ENCODE results near the gene CERCAM. TPM values are rescaled to one million over a fixed set of nuclear protein-coding genes. Genes with fewer than 3 reads are reported as not detected.
A peak's percentile ranks its signal among the peaks of the same experiment; 100 is the strongest.

CERCAM gene
- total RNA-seq, 2 donors from 2014 or later = 0.25 to 0.42 TPM

DNA sequence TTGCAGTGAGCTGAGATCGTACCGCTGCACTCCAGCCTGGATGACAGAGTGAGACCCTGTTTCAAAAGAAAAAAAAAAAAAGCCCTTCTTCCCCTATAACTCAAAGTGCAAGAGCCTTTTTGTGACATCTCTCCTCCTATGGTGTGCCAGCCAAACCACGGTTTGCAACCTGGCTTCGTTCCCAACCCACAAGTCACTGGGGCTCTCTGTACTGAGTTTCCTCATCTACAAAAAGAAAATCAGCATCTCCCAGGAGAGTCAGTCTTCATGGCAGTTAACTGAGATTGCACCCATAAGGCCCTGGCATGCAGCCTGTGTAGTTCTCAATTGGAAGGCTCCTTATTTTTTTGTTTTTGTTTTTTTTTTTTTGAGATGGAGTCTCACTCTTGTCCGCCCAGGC, 49.9 kb downstream of the CERCAM start:
- ATAC-seq = no peak
- DNase-seq = no peak
- Mint-ChIP-seq H3K36me3 (ENCODE audit: low read depth) (peaks cover 2% of the 10 kb centered on the region), H3K27ac (no peak overlapping the region), H3K27me3 (no peaks in the 10 kb centered on the region), H3K4me1 (peaks cover 5% of the 10 kb centered on the region), H3K4me3 (no peak overlapping the region)
- H3K9me3 ChIP-seq (ENCODE audit: control insufficient read depth, low read length, poor library complexity, severe bottlenecking) = no peaks in the 10 kb centered on the region

- H3K27me3 Mint-ChIP-seq = no peaks in the 10 kb centered on the region
- H3K4me1 Mint-ChIP-seq = peaks cover 5% of the 10 kb centered on the region
- no peak overlapping the region for H3K27ac Mint-ChIP-seq
- no peak for ATAC-seq
- DNase-seq = no peak
- H3K4me3 Mint-ChIP-seq = no peak overlapping the region
- no peaks in the 10 kb centered on the region for H3K9me3 ChIP-seq (ENCODE audit: control insufficient read depth, low read length, poor library complexity, severe bottlenecking)
- H3K36me3 Mint-ChIP-seq (ENCODE audit: low read depth) = peaks cover 2% of the 10 kb centered on the region
Observed at GRCh38 chr9:128473104-128473503, 52.4 kb downstream of the CERCAM start.

DNA sequence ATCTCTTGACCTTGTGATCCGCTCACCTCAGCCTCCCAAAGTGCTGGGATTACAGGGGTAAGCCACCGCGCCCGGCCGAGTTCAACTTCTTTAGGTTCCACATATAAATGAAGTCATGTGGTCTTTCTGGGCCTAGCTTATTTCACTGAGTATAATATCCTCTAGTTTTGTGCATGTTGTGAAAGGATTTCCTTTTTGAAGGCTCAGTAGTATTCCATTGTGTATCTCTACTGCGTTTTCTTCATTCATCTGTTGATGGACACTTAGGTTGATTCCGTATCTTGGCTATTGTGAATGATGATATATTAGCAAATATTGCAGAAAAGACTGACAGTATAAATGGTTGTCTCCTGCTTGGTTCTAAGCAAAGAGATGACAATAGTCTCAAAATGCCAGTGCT, 55.2 kb downstream of the CERCAM start:
- H3K27ac Mint-ChIP-seq = no peak overlapping the region
- peaks cover 3% of the 10 kb centered on the region for H3K4me1 Mint-ChIP-seq
- H3K4me3 Mint-ChIP-seq = no peak overlapping the region
- H3K27me3 Mint-ChIP-seq = no peaks in the 10 kb centered on the region
- ATAC-seq (no peak), DNase-seq (no peak)
- H3K9me3 ChIP-seq (ENCODE audit: control insufficient read depth, low read length, poor library complexity, severe bottlenecking) = no peaks in the 10 kb centered on the region
- H3K36me3 Mint-ChIP-seq (ENCODE audit: low read depth) = peaks cover 5% of the 10 kb centered on the region

GRCh38 chr9:128479262-128479661, 58.6 kb downstream of the CERCAM start:
- Mint-ChIP-seq H3K4me1 (peaks cover 2% of the 10 kb centered on the region), H3K4me3 (no peak overlapping the region), H3K36me3 (ENCODE audit: low read depth) (peaks cover 4% of the 10 kb centered on the region), H3K27ac (no peak overlapping the region), H3K27me3 (no peaks in the 10 kb centered on the region)
- H3K9me3 ChIP-seq (ENCODE audit: control insufficient read depth, low read length, poor library complexity, severe bottlenecking) = no peaks in the 10 kb centered on the region
- DNase-seq (no peak), ATAC-seq (no peak)

GRCh38 chr9:128481561-128481960, 60.9 kb downstream of the CERCAM start:
- Mint-ChIP-seq H3K4me1 (peaks cover 2% of the 10 kb centered on the region), H3K27me3 (no peaks in the 10 kb centered on the region), H3K27ac (peak overlapping the region; percentile 63), H3K4me3 (no peak overlapping the region), H3K36me3 (ENCODE audit: low read depth) (peaks cover 6% of the 10 kb centered on the region)
- H3K9me3 ChIP-seq (ENCODE audit: control insufficient read depth, low read length, poor library complexity, severe bottlenecking) = no peaks in the 10 kb centered on the region
- no peak for ATAC-seq
- DNase-seq = no peak

DNA sequence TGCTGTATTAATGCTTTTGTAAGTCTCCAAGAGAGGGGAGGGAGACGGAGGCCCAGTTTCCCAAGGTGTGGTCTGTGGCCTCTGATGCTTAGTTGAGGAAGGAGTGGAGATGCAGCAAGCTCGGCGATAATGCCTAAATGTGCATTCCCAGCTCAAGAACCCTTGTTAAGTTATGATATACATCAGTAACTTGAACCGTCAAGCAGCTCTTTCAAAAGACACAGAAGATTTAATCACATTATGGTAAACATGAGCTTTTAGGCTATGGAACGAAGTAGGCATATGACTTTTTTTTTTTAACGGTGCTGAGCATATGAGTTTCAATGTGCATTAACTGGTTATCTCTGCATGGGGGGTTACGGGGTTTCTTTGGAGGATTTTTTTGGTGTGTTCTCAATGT, 61.5 kb downstream of the CERCAM start:
- Mint-ChIP-seq H3K36me3 (ENCODE audit: low read depth) (peaks cover 6% of the 10 kb centered on the region), H3K27me3 (no peaks in the 10 kb centered on the region), H3K4me3 (no peak overlapping the region), H3K27ac (peak overlapping the region; percentile 63), H3K4me1 (peaks cover 2% of the 10 kb centered on the region)
- DNase-seq (no peak), ATAC-seq (no peak)
- no peaks in the 10 kb centered on the region for H3K9me3 ChIP-seq (ENCODE audit: control insufficient read depth, low read length, poor library complexity, severe bottlenecking)

- peak overlapping the region; percentile 65 for H3K27ac Mint-ChIP-seq
- H3K4me3 Mint-ChIP-seq = no peak overlapping the region
- no peaks in the 10 kb centered on the region for H3K27me3 Mint-ChIP-seq
- ATAC-seq (no peak), DNase-seq (no peak)
- peaks cover 4% of the 10 kb centered on the region for H3K36me3 Mint-ChIP-seq (ENCODE audit: low read depth)
- peaks cover 2% of the 10 kb centered on the region for H3K4me1 Mint-ChIP-seq
- H3K9me3 ChIP-seq (ENCODE audit: control insufficient read depth, low read length, poor library complexity, severe bottlenecking) = no peaks in the 10 kb centered on the region
Observed at GRCh38 chr9:128484686-128485413, 64.2 kb downstream of the CERCAM start.

GRCh38 chr9:128485414-128485855, 64.8 kb downstream of the CERCAM start:
- no peaks in the 10 kb centered on the region for H3K27me3 Mint-ChIP-seq
- H3K4me1 Mint-ChIP-seq = peaks cover 2% of the 10 kb centered on the region
- peak overlapping the region; percentile 65 for H3K27ac Mint-ChIP-seq
- DNase-seq (no peak), ATAC-seq (no peak)
- H3K36me3 Mint-ChIP-seq (ENCODE audit: low read depth) = peaks cover 4% of the 10 kb centered on the region
- no peak overlapping the region for H3K4me3 Mint-ChIP-seq
- H3K9me3 ChIP-seq (ENCODE audit: control insufficient read depth, low read length, poor library complexity, severe bottlenecking) = no peaks in the 10 kb centered on the region

DNA sequence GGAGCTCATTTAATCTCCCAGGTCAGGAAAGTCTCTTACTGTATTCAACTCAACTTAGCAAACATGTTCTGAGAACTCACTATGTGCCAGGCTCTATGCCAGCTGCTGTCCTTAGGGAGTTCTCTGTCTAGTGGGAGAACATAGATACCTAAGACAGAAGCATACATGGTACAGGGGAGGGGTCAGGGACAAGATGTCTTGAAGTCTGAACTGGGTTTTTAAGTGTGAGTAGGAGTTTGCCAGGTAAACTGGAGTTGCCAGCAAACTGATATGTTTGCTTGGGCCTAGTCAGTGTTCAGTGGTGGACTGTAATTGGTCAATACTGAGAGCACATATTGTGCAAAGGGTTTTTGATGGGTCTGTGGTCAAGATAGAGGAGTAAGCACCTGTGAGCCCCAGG, 65.5 kb downstream of the CERCAM start:
- no peaks in the 10 kb centered on the region for H3K9me3 ChIP-seq (ENCODE audit: control insufficient read depth, low read length, poor library complexity, severe bottlenecking)
- ATAC-seq = no peak
- H3K4me3 Mint-ChIP-seq = no peak overlapping the region
- DNase-seq = no peak
- no peaks in the 10 kb centered on the region for H3K27me3 Mint-ChIP-seq
- peaks cover 2% of the 10 kb centered on the region for H3K4me1 Mint-ChIP-seq
- H3K36me3 Mint-ChIP-seq (ENCODE audit: low read depth) = peaks cover 4% of the 10 kb centered on the region
- peak overlapping the region; percentile 49 for H3K27ac Mint-ChIP-seq

Other genes starting within 250 kb of the CERCAM start
- gene CIZ1, start 229.3 kb upstream of the CERCAM start, total RNA-seq = 100 to 1,000 TPM; 128 to 134 TPM
- gene DNM1, start 217.5 kb upstream of the CERCAM start, total RNA-seq = 1 to 10 TPM; 1.3 to 2.2 TPM
- gene GOLGA2, start 144.8 kb upstream of the CERCAM start, total RNA-seq = 10 to 100 TPM; 50.0 to 60.5 TPM
- gene SWI5, start 144.6 kb upstream of the CERCAM start, total RNA-seq = 10 to 100 TPM in 1 of 2 donors, 1 to 10 TPM in 1; 6.1 to 10.3 TPM
- 1 to 10 TPM; 8.5 to 9.9 TPM for gene TRUB2, start 98.4 kb upstream of the CERCAM start, total RNA-seq
- 10 to 100 TPM; 35.8 to 36.7 TPM for gene COQ4, start 98.0 kb upstream of the CERCAM start, total RNA-seq
- gene SLC27A4, start 80.3 kb upstream of the CERCAM start, total RNA-seq = 1 to 10 TPM; 8.2 to 8.3 TPM
- 10 to 100 TPM; 29.5 to 43.3 TPM for gene URM1, start 49.5 kb upstream of the CERCAM start, total RNA-seq
- 10 to 100 TPM; 26.2 to 29.1 TPM for gene ODF2, start 35.1 kb downstream of the CERCAM start, total RNA-seq
- gene GLE1, start 83.9 kb downstream of the CERCAM start, total RNA-seq = 10 to 100 TPM; 14.4 to 16.2 TPM
- 100 to 1,000 TPM; 734 to 740 TPM for gene SPTAN1, start 131.7 kb downstream of the CERCAM start, total RNA-seq
- 1 to 10 TPM; 3.7 to 3.8 TPM for gene DYNC2I2, start 236.0 kb downstream of the CERCAM start, total RNA-seq